HL-60 (cell line): ENCODE data around the gene GSTT2B.

Experiments used
- CTCF ChIP-seq: IDR thresholded peaks from one replicate; pipeline ENCODE4 v1.5.1; 2011; ENCODE audit warnings: low read length, control low read depth, inconsistent platforms; ENCODE audit not compliant: insufficient read depth
- POLR2AphosphoS5 ChIP-seq: IDR thresholded peaks from 2 replicates; pipeline ENCODE4 v1.6.1; 2012; ENCODE audit warnings: low read depth

DNA sequence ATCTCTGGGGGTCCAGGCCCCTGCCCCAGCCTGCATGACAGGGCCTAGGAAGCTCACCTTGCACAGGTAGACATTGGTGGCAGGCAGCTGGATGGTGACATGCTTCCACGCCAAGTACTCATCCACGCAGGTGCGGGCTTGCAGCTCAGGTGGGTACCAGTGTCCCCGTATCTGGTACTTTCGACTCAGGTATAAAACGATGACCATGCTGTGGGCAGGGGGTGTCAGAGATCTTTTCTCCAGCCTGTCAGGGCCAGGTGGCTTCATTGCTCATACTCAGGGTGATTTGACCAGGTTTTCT lies 45.9 kb upstream of the GSTT2B start:
- no peak for TF ChIP-seq CTCF
- TF ChIP-seq POLR2AphosphoS5, result no peak
